ENCODE results near the gene CYP3A7. TPM values are rescaled to one million over a fixed set of nuclear protein-coding genes. Genes with fewer than 3 reads are reported as not detected.
"Not testable (repeated sequence)": the region's sequence is repeated elsewhere in the genome, so short reads cannot be mapped to it uniquely, and the experiment has no call there.

Gene CYP3A7
- total and polyA plus RNA-seq, 2 of the 13 experiments (the other 11 are each of a cell fraction or from before 2014, with no cell fraction given) = 5.8 to 6.4 TPM

GRCh38 chr7:99665312-99666012 is 69.5 kb downstream of the CYP3A7 start (continued):
- TF ChIP-seq ARNTL (CRISPR knock-in tag; IDR thresholded peaks at IDR 0.05) = no peak
- no peak for TF ChIP-seq ZNF234 (CRISPR knock-in tag; conservative IDR thresholded peaks at IDR 0.05)
- TF ChIP-seq HIC2 (CRISPR knock-in tag; IDR thresholded peaks at IDR 0.05; ENCODE audit: low read depth) = no peak
- no peak for TF ChIP-seq MED8 (CRISPR knock-in tag; IDR thresholded peaks at IDR 0.05; ENCODE audit: insufficient replicate concordance)
- no peak for TF ChIP-seq STAT6 (CRISPR knock-in tag; IDR thresholded peaks at IDR 0.05; ENCODE audit: borderline replicate concordance)

- H3K27ac ChIP-seq (ENCODE audit: extremely low read length, insufficient read depth, low read length); BruUV-seq (replicated peaks); in situ Hi-C loops (cut with HindIII; ENCODE audit: extremely low pct_ligation_motif_present, low pct_unique_long_range_greater_than_20kb); intact Hi-C loops (cut with micrococcal nuclease; ENCODE audit: unreplicated experiment); H3K9me3 ChIP-seq (ENCODE audit: low read length); POLR2A ChIA-PET; H3K4me2 ChIP-seq (ENCODE audit: low read depth, low read length); H3K36me3 ChIP-seq (replicated peaks in 1 of 2; ENCODE audit: control insufficient read depth in 1 of 2, insufficient read depth in 2 of 2, low read length in 2 of 2); H3K27me3 ChIP-seq (ENCODE audit: control insufficient read depth in 1 of 2, insufficient read depth in 2 of 2, low read length in 2 of 2); FAIRE-seq; ATAC-seq; CTCF ChIA-PET (ENCODE audit: low intra/inter-chr PET ratio, low total read pairs); H2AFZ ChIP-seq (ENCODE audit: low read length); H3K4me1 ChIP-seq (ENCODE audit: insufficient read depth, low read length); H3K79me2 ChIP-seq (ENCODE audit: insufficient read depth, low read length); H4K20me1 ChIP-seq (ENCODE audit: insufficient read depth, low read length); H3K9ac ChIP-seq (ENCODE audit: insufficient read depth, low read depth, low read length); DNase-seq (ENCODE audit: low spot score); H3K4me3 ChIP-seq (replicated peaks in 1 of 3; ENCODE audit: insufficient read depth in 1 of 3, low read depth in 2 of 3, low read length in 3 of 3): not testable (repeated sequence)
- 87% methylated on average over 5 of the region's 5 CpGs for WGBS (ENCODE audit: low lambda C conversion rate)
These were observed 77.1 kb downstream of the CYP3A7 start for GRCh38 chr7:99657879-99658278.

Small RNAs within 50 kb of the gene (small RNA-seq; reads per million reads assigned to genes)
- 0 reads per million in 3 experiments for gene CYP3A51P (ENCODE audit: insufficient read depth in 2 of 3, insufficient read length in 3 of 3, low read depth in 2 of 3, low replicate concordance in 1 of 3)
- 0 reads per million in 3 experiments for gene CYP3A7-CYP3A51P (ENCODE audit: insufficient read depth in 2 of 3, insufficient read length in 3 of 3, low read depth in 2 of 3, low replicate concordance in 1 of 3)

Other genes starting within 250 kb of the CYP3A7 start
- gene ZNF394, start 234.9 kb downstream of the CYP3A7 start, total RNA-seq (2016; rRNA removed; fragmentation: Illumina TruSeq; extraction: Trizol) = 18.7 and 19.6 TPM in 2 replicates
- gene ZNF394, start 234.9 kb downstream of the CYP3A7 start, polyA plus RNA-seq (2011; rRNA removed) = 7.8 and 8.6 TPM in 2 replicates
- gene ZKSCAN5, start 230.5 kb downstream of the CYP3A7 start, total RNA-seq (2016; rRNA removed; fragmentation: Illumina TruSeq; extraction: Trizol) = 11.7 and 14.4 TPM in 2 replicates
- gene ZKSCAN5, start 230.5 kb downstream of the CYP3A7 start, polyA plus RNA-seq (2011; rRNA removed) = 5.2 and 5.5 TPM in 2 replicates
- 6.3 and 10.4 TPM in 2 replicates for gene FAM200A, start 183.1 kb downstream of the CYP3A7 start, total RNA-seq (2016; rRNA removed; fragmentation: Illumina TruSeq; extraction: Trizol)
- gene FAM200A, start 183.1 kb downstream of the CYP3A7 start, polyA plus RNA-seq (2011; rRNA removed) = 4.7 and 5.4 TPM in 2 replicates
- 53.4 and 54.8 TPM in 2 replicates for gene ZNF655, start 176.6 kb downstream of the CYP3A7 start, total RNA-seq (2016; rRNA removed; fragmentation: Illumina TruSeq; extraction: Trizol)
- 75.6 and 83.2 TPM in 2 replicates for gene ZNF655, start 176.6 kb downstream of the CYP3A7 start, polyA plus RNA-seq (2011; rRNA removed)
- gene TMEM225B, start 136.9 kb downstream of the CYP3A7 start, total RNA-seq (2016; rRNA removed; fragmentation: Illumina TruSeq; extraction: Trizol) = 0.60 and 0.95 TPM in 2 replicates
- 0.78 and 1.6 TPM in 2 replicates for gene TMEM225B, start 136.9 kb downstream of the CYP3A7 start, polyA plus RNA-seq (2011; rRNA removed)
- 16.3 and 16.8 TPM in 2 replicates for gene ZSCAN25, start 118.2 kb downstream of the CYP3A7 start, total RNA-seq (2016; rRNA removed; fragmentation: Illumina TruSeq; extraction: Trizol)
- 12.1 and 12.3 TPM in 2 replicates for gene ZSCAN25, start 118.2 kb downstream of the CYP3A7 start, polyA plus RNA-seq (2011; rRNA removed)
- gene CYP3A5, start 55.2 kb downstream of the CYP3A7 start, total RNA-seq (2016; rRNA removed; fragmentation: Illumina TruSeq; extraction: Trizol) = 1.7 and 5.7 TPM in 2 replicates
- gene CYP3A5, start 55.2 kb downstream of the CYP3A7 start, polyA plus RNA-seq (2011; rRNA removed) = 9.3 and 9.6 TPM in 2 replicates
- 0.11 and 0.35 TPM in 2 replicates for gene CYP3A4, start 49.0 kb upstream of the CYP3A7 start, total RNA-seq (2016; rRNA removed; fragmentation: Illumina TruSeq; extraction: Trizol)
- gene CYP3A4, start 49.0 kb upstream of the CYP3A7 start, polyA plus RNA-seq (2011; rRNA removed) = 0.07 and 0.24 TPM in 2 replicates
- 0.55 and 3.1 TPM in 2 replicates for gene CYP3A43, start 92.8 kb upstream of the CYP3A7 start, total RNA-seq (2016; rRNA removed; fragmentation: Illumina TruSeq; extraction: Trizol)
- gene CYP3A43, start 92.8 kb upstream of the CYP3A7 start, polyA plus RNA-seq (2011; rRNA removed) = 2.3 and 2.4 TPM in 2 replicates
- gene OR2AE1, start 141.8 kb upstream of the CYP3A7 start, total RNA-seq (2016; rRNA removed; fragmentation: Illumina TruSeq; extraction: Trizol) = not detected in 2 replicates
- 0.07 TPM in 1 of 2 replicates, not detected in the other for gene OR2AE1, start 141.8 kb upstream of the CYP3A7 start, polyA plus RNA-seq (2011; rRNA removed)
- 21.7 and 25.1 TPM in 2 replicates for gene TRIM4, start 184.3 kb upstream of the CYP3A7 start, total RNA-seq (2016; rRNA removed; fragmentation: Illumina TruSeq; extraction: Trizol)
- gene TRIM4, start 184.3 kb upstream of the CYP3A7 start, polyA plus RNA-seq (2011; rRNA removed) = 16.6 and 17.6 TPM in 2 replicates
- gene GJC3, start 194.4 kb upstream of the CYP3A7 start, total RNA-seq (2016; rRNA removed; fragmentation: Illumina TruSeq; extraction: Trizol) = 0.66 and 0.75 TPM in 2 replicates
- gene GJC3, start 194.4 kb upstream of the CYP3A7 start, polyA plus RNA-seq (2011; rRNA removed) = 1.4 TPM in 2 replicates
- gene AZGP1, start 240.8 kb upstream of the CYP3A7 start, total RNA-seq (2016; rRNA removed; fragmentation: Illumina TruSeq; extraction: Trizol) = 37.9 and 93.8 TPM in 2 replicates
- gene AZGP1, start 240.8 kb upstream of the CYP3A7 start, polyA plus RNA-seq (2011; rRNA removed) = 229 and 265 TPM in 2 replicates